GM18498 (cell line): Measurements from ENCODE around the gene UBR4.

ENCODE experiments used
- ATAC-seq: cut with Tn5 transposase; IDR thresholded peaks from one replicate; pipeline ENCODE4 v1.9.1; 2021; ENCODE audit warnings: mild to moderate bottlenecking, moderate library complexity; ENCODE audit not compliant: unreplicated experiment

Gene UBR4

DNA sequence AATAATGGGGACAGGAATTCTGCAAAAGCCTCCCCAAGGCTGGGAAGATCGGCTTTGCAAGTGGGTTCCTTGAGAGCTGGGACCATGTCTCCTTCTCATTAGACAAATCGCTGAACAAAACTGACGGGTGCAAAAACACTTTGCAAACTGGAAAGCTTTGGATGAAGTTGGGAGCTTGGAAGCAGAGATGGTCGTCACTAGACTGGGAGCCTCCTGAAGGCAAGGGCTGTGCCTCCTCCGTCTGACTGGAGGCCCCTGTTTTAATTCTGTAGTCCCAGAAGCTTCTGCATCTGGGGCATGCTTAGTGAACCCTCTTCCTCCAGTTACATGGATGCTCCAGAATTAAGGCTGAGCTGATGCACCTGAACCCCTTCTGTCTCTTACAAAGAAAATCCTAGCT lies 171.3 kb downstream of the UBR4 start:
- ATAC-seq = no peak

GRCh38 chr1:19038096-19038495 lies 172.0 kb downstream of the UBR4 start:
- no peak for ATAC-seq

DNA sequence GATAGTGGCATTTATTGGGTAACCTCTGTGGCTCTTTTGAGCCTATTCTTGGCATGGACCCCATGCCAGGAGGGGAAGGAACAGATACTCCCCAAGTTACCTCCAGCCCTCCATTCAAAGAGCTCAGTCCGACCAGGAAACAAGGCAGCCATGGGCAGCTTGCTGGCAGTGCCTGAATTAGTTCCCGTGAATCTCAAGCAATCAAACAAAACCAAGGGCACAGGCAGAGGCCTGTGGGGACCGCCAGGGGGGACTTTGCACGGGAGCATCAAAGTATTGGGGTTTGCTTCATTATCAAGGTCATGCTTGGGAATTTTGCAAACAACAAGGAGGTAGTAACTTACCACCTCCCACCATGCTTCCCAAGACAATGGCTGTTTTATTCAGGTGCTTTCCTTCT lies 172.4 kb downstream of the UBR4 start:
- no peak for ATAC-seq

DNA sequence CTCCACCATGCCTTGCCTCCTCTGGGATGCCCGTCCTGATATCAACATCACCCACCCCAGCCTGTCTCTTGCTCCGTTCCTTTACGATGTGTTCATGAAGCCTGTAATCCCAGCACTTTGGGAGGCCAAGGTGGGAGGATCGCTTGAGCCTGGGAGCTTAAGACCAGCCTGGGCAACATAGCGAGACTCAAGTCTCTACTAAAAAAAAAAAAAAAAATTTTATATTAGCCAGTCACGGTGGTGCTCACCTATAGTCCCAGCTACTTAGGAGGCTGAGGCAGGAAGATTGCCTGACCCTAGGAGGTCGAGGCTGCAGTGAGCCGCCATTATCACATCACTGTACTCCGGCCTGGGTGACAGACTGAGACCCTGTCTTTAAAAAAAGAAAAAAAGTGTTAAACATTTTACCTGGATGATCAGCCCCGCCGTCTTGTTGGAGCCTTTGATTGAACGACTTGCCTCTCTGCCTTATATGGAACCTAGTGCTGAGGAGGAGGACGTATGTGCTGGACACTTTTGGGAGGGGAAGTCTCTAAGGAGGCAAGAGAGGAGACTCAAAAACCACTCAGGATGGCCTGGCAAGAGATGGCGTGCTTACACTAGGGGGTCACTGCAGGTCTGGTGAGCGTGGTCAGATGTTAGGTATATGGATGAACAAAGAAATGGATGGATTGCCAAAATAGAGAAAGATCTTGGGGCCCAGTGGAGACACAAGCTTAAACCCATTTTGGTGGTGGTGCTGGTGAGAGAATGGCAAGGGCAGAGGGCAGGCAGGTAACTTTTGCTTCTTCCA lies 173.1 kb downstream of the UBR4 start:
- no peak for ATAC-seq

DNA sequence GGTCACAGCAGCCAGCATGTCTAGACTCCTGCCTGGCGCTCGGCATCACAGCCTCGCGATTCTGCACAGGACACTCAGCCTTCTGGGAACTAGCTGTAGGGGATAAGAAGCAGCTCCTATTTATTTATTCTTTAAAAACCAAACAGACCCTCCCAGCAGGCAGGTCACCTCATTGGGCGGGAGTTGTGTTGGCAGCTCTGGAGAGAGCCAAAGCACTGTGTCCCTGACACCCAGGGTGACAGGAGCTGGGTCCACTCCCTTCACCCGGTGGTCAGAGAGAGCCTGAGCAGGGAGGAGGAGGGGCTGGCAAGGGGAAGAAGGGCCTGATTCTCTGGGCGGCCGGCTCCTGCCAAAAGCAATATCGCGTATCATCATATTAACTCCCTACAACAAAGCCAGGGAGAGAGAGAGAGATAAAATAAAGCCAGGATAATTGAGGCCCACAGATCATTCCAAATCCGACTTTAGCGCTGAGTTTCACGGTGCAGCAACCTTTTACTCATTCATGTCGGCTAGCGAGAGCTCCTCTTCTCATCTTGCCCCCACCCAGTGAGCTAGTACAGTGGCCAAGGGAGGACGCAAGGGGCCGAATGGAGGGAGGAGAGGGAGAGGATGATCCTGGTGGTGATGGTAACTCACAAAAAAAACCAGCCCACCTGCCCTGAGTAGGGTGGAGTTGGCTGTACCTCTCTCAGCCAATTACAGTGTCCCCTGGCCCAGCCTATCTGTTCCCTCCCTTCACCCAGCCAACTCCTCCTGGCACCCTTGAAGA lies 173.8 kb downstream of the UBR4 start:
- ATAC-seq = no peak

DNA sequence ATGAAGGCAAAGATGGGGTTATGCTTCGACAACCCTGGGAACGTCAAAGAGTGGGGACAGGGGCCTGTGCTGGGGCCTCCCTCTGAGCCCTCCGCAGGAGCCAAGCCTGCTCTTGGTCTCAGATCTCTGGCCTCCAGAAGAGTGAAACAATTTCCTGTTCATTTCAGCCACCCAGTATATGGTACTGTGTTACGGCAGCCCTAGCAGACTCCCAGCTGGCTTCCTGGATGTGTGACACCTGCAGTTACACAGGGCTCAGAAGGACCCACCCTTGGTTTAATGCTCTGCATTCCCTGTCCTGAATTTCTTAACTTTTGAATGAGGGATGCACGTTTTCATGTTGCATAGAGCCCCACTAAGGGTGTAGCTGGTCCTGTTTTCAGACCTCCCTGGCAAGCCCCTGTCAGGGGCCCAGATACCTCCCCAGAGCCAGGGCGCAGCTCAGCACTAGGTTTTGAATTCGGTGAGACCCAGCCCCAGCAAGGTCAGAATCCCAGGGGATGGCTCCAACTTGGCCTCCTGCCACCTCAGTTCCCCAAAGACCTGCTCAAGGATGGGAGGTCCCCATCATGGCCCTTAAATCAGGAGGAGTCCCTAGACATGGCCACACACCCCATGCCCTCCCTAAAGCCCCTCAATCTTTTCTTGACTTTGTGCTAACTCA lies 174.6 kb downstream of the UBR4 start:
- no peak for ATAC-seq

- ATAC-seq = no peak
Observed at GRCh38 chr1:19034721-19035120, 175.3 kb downstream of the UBR4 start.

- no peak for ATAC-seq
Observed at GRCh38 chr1:19033926-19034680, 176.0 kb downstream of the UBR4 start.

GRCh38 chr1:19033515-19033839 lies 176.6 kb downstream of the UBR4 start:
- ATAC-seq = no peak

DNA sequence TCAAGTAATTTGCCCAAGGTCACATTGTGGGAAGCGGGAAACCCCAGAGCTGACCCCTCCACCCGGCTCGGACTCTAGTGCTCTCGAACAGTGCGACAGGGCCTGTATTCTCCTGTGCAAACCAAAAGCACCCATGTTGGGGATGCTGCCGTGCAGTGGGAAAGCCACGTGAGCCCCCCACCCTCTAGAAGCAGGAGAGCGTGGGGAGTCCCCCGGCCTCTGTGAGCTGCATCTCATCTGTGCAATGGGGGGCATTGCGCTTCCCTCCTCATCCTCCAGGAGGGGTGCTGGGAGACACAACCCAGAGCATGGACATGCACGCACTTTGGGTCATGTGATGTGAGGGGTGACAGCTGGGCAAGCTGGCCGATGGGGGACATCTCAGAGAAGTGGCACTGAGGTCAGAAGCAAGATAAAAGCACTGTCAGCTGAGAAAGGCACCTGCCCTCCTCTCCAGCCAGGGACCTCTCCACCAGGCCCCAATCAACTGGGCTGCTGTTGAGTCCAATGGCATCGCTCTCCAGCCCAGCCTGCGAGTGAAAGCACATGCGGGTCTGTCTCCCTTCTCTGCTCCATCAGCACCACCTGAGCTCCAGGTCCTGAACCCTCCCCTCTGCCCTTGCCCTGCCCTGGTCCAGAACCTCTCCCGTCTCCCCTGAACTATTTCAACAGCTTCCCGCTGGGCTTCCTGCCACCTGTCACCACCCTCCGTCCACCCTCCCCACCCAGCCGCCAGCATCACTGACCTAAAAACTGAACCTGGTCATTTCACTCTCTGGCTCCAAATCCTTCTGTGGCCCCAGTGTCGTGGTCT lies 177.2 kb downstream of the UBR4 start:
- no peak for ATAC-seq

DNA sequence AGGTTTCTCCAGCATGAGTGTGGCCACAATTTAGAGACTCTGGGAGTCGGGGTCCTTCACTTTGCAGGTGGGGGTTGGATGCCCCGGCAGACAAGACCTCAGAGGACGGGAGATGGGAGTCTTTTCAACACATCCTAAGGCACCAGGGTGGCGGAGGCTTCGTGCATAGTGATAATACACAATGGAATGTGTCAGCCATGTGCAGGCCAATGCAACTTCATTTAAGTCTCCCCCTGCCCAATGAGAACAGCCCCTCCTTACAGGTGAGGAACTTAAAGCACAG lies 177.7 kb downstream of the UBR4 start:
- no peak for ATAC-seq

DNA sequence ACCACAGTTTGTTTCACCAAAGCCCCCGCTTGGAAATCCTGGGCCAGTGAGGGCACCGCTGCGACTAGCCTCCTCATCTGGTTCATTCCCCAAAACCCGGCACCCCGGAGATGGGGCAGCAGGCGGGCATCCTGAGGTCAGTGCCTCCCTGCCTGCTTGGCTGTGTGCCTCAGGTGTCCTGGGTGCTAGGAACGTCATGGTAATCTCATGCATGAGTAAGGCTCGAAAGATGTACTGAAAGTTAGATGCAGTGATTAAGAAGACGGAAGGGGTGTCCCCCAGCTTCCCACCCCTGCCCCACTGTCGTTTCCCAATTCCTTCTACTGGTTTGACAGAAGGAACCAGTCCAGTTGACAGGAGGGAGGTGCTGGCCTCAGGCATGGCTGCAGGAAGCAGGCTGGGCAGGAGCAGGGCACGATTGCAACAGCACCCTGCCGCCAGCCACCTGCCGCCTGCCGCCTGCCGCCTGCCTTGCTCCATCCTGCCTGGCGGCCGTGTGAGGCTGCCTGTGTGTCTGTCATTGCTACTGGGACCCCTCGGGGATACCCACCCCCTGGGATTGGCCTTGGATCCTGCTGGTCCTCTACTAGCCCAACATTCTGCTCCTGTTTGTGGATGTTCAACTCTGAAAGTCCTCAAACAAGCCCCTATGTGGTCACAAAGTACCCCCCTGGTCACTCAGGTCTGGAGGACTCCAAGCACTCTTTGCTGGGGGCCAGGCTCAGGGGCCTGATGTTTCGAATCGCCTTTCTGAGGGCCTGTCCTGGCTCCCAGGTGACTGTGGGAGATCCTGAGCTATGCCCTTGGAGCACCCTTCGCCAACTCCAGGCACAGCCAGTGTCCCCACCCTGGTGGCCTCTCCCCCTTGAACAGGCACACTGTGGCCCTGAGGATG lies 180.6 kb downstream of the UBR4 start:
- ATAC-seq = no peak

GRCh38 chr1:19028546-19029129 lies 181.4 kb downstream of the UBR4 start:
- ATAC-seq = no peak

- no peak for ATAC-seq
Observed at GRCh38 chr1:19028110-19028509, 182.0 kb downstream of the UBR4 start.
